ENCODE results near the gene SH2D6. TPM values are rescaled to one million over a fixed set of nuclear protein-coding genes. Genes with fewer than 3 reads are reported as not detected.

Gene SH2D6
- total and polyA plus RNA-seq, 9 of the 15 experiments (the other 6 are each of a cell fraction or from before 2014, with no cell fraction given), result 0.07 to 0.76 (median 0.33) TPM; not detected in 2

GRCh38 chr2:85477884-85478283, 59.4 kb downstream of the SH2D6 start:
- 55% methylated on average over 2 of the region's 2 CpGs for WGBS (ENCODE audit: insufficient coverage, low coverage, missing lambda C conversion rate)
- no peak overlapping the region for H3K4me2 ChIP-seq (ENCODE audit: insufficient read depth, low read length)
- H3K9me1 ChIP-seq (ENCODE audit: control insufficient read depth, insufficient read depth, low read length), result no peaks in the 10 kb centered on the region
- POLR2A ChIA-PET, result no interaction called here
- no peaks in the 10 kb centered on the region for H3K36me3 ChIP-seq (ENCODE audit: control insufficient read depth, insufficient read depth, low read length)
- FAIRE-seq, result no peak
- H3K9ac ChIP-seq (ENCODE audit: insufficient read depth in 1 of 2, low read depth in 2 of 2, low read length in 2 of 2), result no peak overlapping the region
- no TSS peak for BruUV-seq (replicated peaks)
- no peak for DNase-seq (ENCODE audit: extremely low read depth in 1 of 4, low spot score in 3 of 4)
- ATAC-seq, result no peak
- H4K20me1 ChIP-seq (replicated peaks; ENCODE audit: control insufficient read depth, insufficient read depth, low read length), result no peaks in the 10 kb centered on the region
- H2AFZ ChIP-seq (ENCODE audit: low read depth, low read length), result no peak overlapping the region
- in situ Hi-C loops (cut with MboI) (no loop called here), intact Hi-C loops (cut with micrococcal nuclease) (no loop called here)
- no peaks in the 10 kb centered on the region for H3K9me3 ChIP-seq (replicated peaks; ENCODE audit: control insufficient read depth, insufficient read depth, low read depth, low read length)
- no peak overlapping the region for H3K4me3 ChIP-seq
- H3K27ac ChIP-seq (ENCODE audit: extremely low read depth, low read depth, low read length), result no peak overlapping the region
- no peaks in the 10 kb centered on the region for H3K4me1 ChIP-seq (replicated peaks in 1 of 2; ENCODE audit: control insufficient read depth in 2 of 2, insufficient read depth in 2 of 2, low read length in 2 of 2)
- no peaks in the 10 kb centered on the region for H3K27me3 ChIP-seq (ENCODE audit: control insufficient read depth in 2 of 2, insufficient read depth in 2 of 2, low read length in 2 of 2)
- H3K79me2 ChIP-seq (ENCODE audit: control insufficient read depth, insufficient read depth, low read length), result no peaks in the 10 kb centered on the region
- CTCF ChIA-PET (ENCODE audit: low intra/inter-chr PET ratio), result no interaction called here
- TF ChIP-seq CEBPG (CRISPR knock-in tag; IDR thresholded peaks at IDR 0.05), result no peak
- TF ChIP-seq CEBPG (tag; conservative IDR thresholded peaks at IDR 0.05 in 1 of 2, IDR thresholded peaks at IDR 0.05 in 1 of 2), result peak; percentile 48 to 71; a peak in 3 of 4 replicates
- TF ChIP-seq ATF3 (IDR thresholded peaks at IDR 0.05), result peak; percentile 50; the same call in 1 of the 2 replicates
- no peak for TF ChIP-seq ATF3 (CRISPR knock-in tag; conservative IDR thresholded peaks at IDR 0.05)
- no peak for TF ChIP-seq KDM4B (IDR thresholded peaks at IDR 0.05; ENCODE audit: borderline replicate concordance in 2 of 2, low read depth in 1 of 2)
- no peak for TF ChIP-seq YY1 (IDR thresholded peaks at IDR 0.05; ENCODE audit: borderline replicate concordance in 1 of 3, control insufficient read depth in 1 of 3, extremely low read depth in 1 of 3, insufficient read depth in 3 of 3, insufficient read length in 1 of 3, insufficient replicate concordance in 2 of 3, low read depth in 1 of 3, low read length in 2 of 3)
- no peak for TF ChIP-seq PBX2 (CRISPR knock-in tag; IDR thresholded peaks at IDR 0.05; ENCODE audit: low read depth)
- peak; percentile 53; the same call in 1 of the 2 replicates for TF ChIP-seq PBX2 (tag; conservative IDR thresholded peaks at IDR 0.05; ENCODE audit: low read depth)
- TF ChIP-seq NR0B1 (IDR thresholded peaks at IDR 0.05; ENCODE audit: partially characterized antibody), result no peak
- TF ChIP-seq ZNF586 (CRISPR knock-in tag; conservative IDR thresholded peaks at IDR 0.05), result no peak
- no peak for TF ChIP-seq MXD1 (CRISPR knock-in tag; IDR thresholded peaks at IDR 0.05; ENCODE audit: borderline replicate concordance, poor library complexity, severe bottlenecking)

Measured in K562 (cell line).